Measurements from ENCODE around the gene PAPSS1. TPM values are rescaled to one million over a fixed set of nuclear protein-coding genes. Genes with fewer than 3 reads are reported as not detected.
A peak's percentile ranks its signal among the peaks of the same experiment; 100 is the strongest.

PAPSS1 gene
- total and polyA plus RNA-seq, 2 of the 8 experiments (the other 6 are each of a cell fraction or from before 2014, with no cell fraction given), result 79.2 to 98.5 TPM

- Histone ChIP-seq H3K4me1 (replicated peaks in 1 of 4; ENCODE audit: control insufficient read depth in 3 of 4, insufficient read depth in 4 of 4, low read length in 3 of 4) (peaks cover 0 to 3% (median 1%) of the 10 kb centered on the region in 4 experiments; a peak in 3 of 7 replicates), H3K4me2 (ENCODE audit: insufficient read depth in 1 of 2, low read depth in 2 of 2, low read length in 2 of 2) (no peak overlapping the region), H3K79me2 (ENCODE audit: control insufficient read depth in 1 of 2, insufficient read depth in 2 of 2, low read length in 2 of 2) (no peaks in the 10 kb centered on the region), H4K20me1 (replicated peaks in 1 of 2; ENCODE audit: control insufficient read depth in 1 of 2, insufficient read depth in 2 of 2, low read length in 2 of 2) (no peaks in the 10 kb centered on the region), H4K8ac (ENCODE audit: extremely low read depth, insufficient read depth, low read length) (no peak overlapping the region), H4K91ac (replicated peaks; ENCODE audit: insufficient read length, low read length) (no peak overlapping the region), H3K56ac (replicated peaks; ENCODE audit: insufficient read length, low read depth, low read length) (no peak overlapping the region), H2AFZ (ENCODE audit: low read length) (no peak overlapping the region), H3K4ac (replicated peaks; ENCODE audit: insufficient read length, low read depth, low read length) (no peak overlapping the region), H2AK5ac (ENCODE audit: low read depth, low read length) (no peak overlapping the region), H3K14ac (ENCODE audit: insufficient read length) (no peak overlapping the region), H3K9ac (replicated peaks in 1 of 4; ENCODE audit: extremely low read depth in 1 of 4, low read depth in 3 of 4, low read length in 3 of 4) (no peak overlapping the region), H4K5ac (ENCODE audit: insufficient read length, low read depth, low read length) (no peak overlapping the region), H2BK15ac (ENCODE audit: low read length) (no peak overlapping the region), H2BK5ac (ENCODE audit: low read depth, low read length) (no peak overlapping the region), H3K18ac (ENCODE audit: extremely low read depth, low read length) (no peak overlapping the region), H3K79me1 (ENCODE audit: low read depth, low read length) (no peaks in the 10 kb centered on the region), H3K36me3 (ENCODE audit: control insufficient read depth in 2 of 4, insufficient read depth in 4 of 4, low read length in 3 of 4) (peaks cover 0 to 11% (median 2%) of the 10 kb centered on the region in 4 experiments; a peak in 2 of 8 replicates), H3K27me3 (replicated peaks in 1 of 4; ENCODE audit: control insufficient read depth in 3 of 4, extremely low read depth in 1 of 4, insufficient read depth in 3 of 4, low read length in 3 of 4) (no peaks in the 10 kb centered on the region), H2BK20ac (ENCODE audit: low read length) (no peak overlapping the region), H3K4me3 (ENCODE audit: extremely low read depth in 1 of 4, insufficient read depth in 2 of 4, low read depth in 3 of 4, low read length in 4 of 4) (no peak overlapping the region), H3K27ac (ENCODE audit: low read depth, low read length) (no peak overlapping the region), H3K23me2 (ENCODE audit: low read depth, low read length) (no peaks in the 10 kb centered on the region), H2BK120ac (replicated peaks; ENCODE audit: low read depth, low read length) (no peak overlapping the region), H2BK12ac (ENCODE audit: low read depth, low read length) (no peak overlapping the region), H3K23ac (ENCODE audit: insufficient read length) (no peak overlapping the region), H3K9me3 (ENCODE audit: insufficient read depth in 2 of 2, low read depth in 1 of 2, low read length in 1 of 2) (no peaks in the 10 kb centered on the region)
- DNase-seq (ENCODE audit: low read depth in 1 of 2, low spot score in 2 of 2) (no peak), FAIRE-seq (no peak)
- peak; percentile 15 to 18; a peak in 2 of 4 replicates for TF ChIP-seq RAD21 (IDR thresholded peaks at IDR 0.05 in 1 of 2, conservative IDR thresholded peaks at IDR 0.05 in 1 of 2; ENCODE audit: low read depth in 2 of 2, low read length in 2 of 2)
- TF ChIP-seq GTF2F1 (IDR thresholded peaks at IDR 0.05; ENCODE audit: borderline replicate concordance, low read depth, low read length), result no peak
- POLR2A ChIA-PET (ENCODE audit: partially characterized antibody), result no interaction called here
- CTCF ChIA-PET (ENCODE audit: partially characterized antibody), result interaction anchor here (0.9 to 3.3 kb wide), 2 partner anchors 67 to 81 kb away, joined by 4 to 25 read pairs; no protein-coding TSS in a partner anchor
- 87% methylated on average over 10 of the region's 10 CpGs; no CpG with 5 or more reads in 1 of the 2 experiments for WGBS, 2 experiments (ENCODE audit: extremely low coverage in 1 of 2, insufficient coverage in 1 of 2, insufficient read length in 1 of 2, insufficient replicate concordance in 2 of 2, low coverage in 1 of 2, low lambda C conversion rate in 2 of 2, missing lambda C conversion rate in 1 of 2)
Observed at GRCh38 chr4:107654694-107655093, 65.3 kb downstream of the PAPSS1 start.

All from H1 (cell line).